Measurements from ENCODE around the gene ZNF600.
"Not testable (repeated sequence)": the region's sequence is repeated elsewhere in the genome, so short reads cannot be mapped to it uniquely, and the experiment has no call there.

ZNF600 gene

GRCh38 chr19:52786464-52787354 lies at the start of gene ZNF600:
Gene ZNF600 (minus strand): TSS chr19:52786791. CDS start chr19:52778888, 7,903 bp downstream.
- ATAC-seq, result peak; percentile 99

GRCh38 chr19:52834289-52834688 lies 47.7 kb upstream of the ZNF600 start:
- not testable (repeated sequence) for ATAC-seq

- ATAC-seq, result not testable (repeated sequence)
Observed at GRCh38 chr19:52833541-52833940, 47.0 kb upstream of the ZNF600 start.

- not testable (repeated sequence) for ATAC-seq
Observed at GRCh38 chr19:52829866-52830265, 43.3 kb upstream of the ZNF600 start.

- no peak for ATAC-seq
Observed at GRCh38 chr19:52825765-52826164, 39.2 kb upstream of the ZNF600 start.

- ATAC-seq, result no peak
Observed at GRCh38 chr19:52823676-52824075, 37.1 kb upstream of the ZNF600 start.

- ATAC-seq, result peak; percentile 99 to 100
Observed at GRCh38 chr19:52821204-52821960, 34.8 kb upstream of the ZNF600 start, which contains the start of gene ZNF28. Gene ZNF28 (minus strand): TSS chr19:52821633. CDS start chr19:52817958, 3,675 bp downstream.

- peak; percentile 7 to 34 for ATAC-seq
Observed at GRCh38 chr19:52820472-52821203, 34.0 kb upstream of the ZNF600 start.

GRCh38 chr19:52809801-52810200 lies 23.2 kb upstream of the ZNF600 start:
- ATAC-seq, result no peak

- ATAC-seq, result not testable (repeated sequence)
Observed at GRCh38 chr19:52799950-52800640, 13.5 kb upstream of the ZNF600 start.

GRCh38 chr19:52789440-52789839 lies 2.8 kb upstream of the ZNF600 start:
- ATAC-seq, result no peak

- peak; percentile 14 to 20 for ATAC-seq
Observed at GRCh38 chr19:52786078-52786463, 520 bp downstream of the ZNF600 start.

GRCh38 chr19:52785506-52785905 lies 1.1 kb downstream of the ZNF600 start:
- ATAC-seq, result no peak

- ATAC-seq, result not testable (repeated sequence)
Observed at GRCh38 chr19:52782864-52783263, 3.7 kb downstream of the ZNF600 start.

- peak in 1 of 2 donors; percentile 48 for ATAC-seq
Observed at GRCh38 chr19:52778811-52779210, 7.8 kb downstream of the ZNF600 start.

- ATAC-seq, result not testable (repeated sequence)
Observed at GRCh38 chr19:52756447-52756846, 30.1 kb downstream of the ZNF600 start.

- no peak for ATAC-seq
Observed at GRCh38 chr19:52749780-52750179, 36.8 kb downstream of the ZNF600 start.

- no peak for ATAC-seq
Observed at GRCh38 chr19:52748336-52748950, 38.1 kb downstream of the ZNF600 start.

- not testable (repeated sequence) for ATAC-seq
Observed at GRCh38 chr19:52745919-52746318, 40.7 kb downstream of the ZNF600 start.

- ATAC-seq, result no peak
Observed at GRCh38 chr19:52743091-52743490, 43.5 kb downstream of the ZNF600 start.

- no peak for ATAC-seq
Observed at GRCh38 chr19:52742516-52742915, 44.1 kb downstream of the ZNF600 start.

Data from activated CD4-positive, CD25-positive, alpha-beta regulatory T cell treated with anti-CD3 and anti-CD28 coated beads, Interleukin-2, amount 50 U/mL, for 24 hours (primary cell).